H9 (cell line): Measurements from ENCODE around the gene SPC24. TPM values are rescaled to one million over a fixed set of nuclear protein-coding genes. Genes with fewer than 3 reads are reported as not detected.

Experiments
- DNase-seq: peaks from one replicate; pipeline ENCODE4 v3.0.0-alpha.2; 2017
- H2AFZ ChIP-seq: one replicate; pipeline ENCODE4 v1.6.1; 2013; ENCODE audit warnings: mild to moderate bottlenecking, low read length, control low read depth, moderate library complexity
- H2AK5ac ChIP-seq: 2 replicates; pipeline ENCODE4 v1.6.1; 2013; ENCODE audit warnings: low read length, control low read depth, mixed read lengths; ENCODE audit not compliant: insufficient read length
- H2BK120ac ChIP-seq: one replicate; pipeline ENCODE4 v1.6.1; 2013; ENCODE audit warnings: low read depth, mild to moderate bottlenecking, low read length, control low read depth, inconsistent platforms; ENCODE audit not compliant: poor library complexity, severe bottlenecking
- H2BK12ac ChIP-seq: 2 replicates; pipeline ENCODE4 v1.6.1; 2013; ENCODE audit warnings: low read length, control low read depth, mixed read lengths, low read depth; ENCODE audit not compliant: insufficient read length
- H2BK15ac ChIP-seq: 2 replicates; pipeline ENCODE4 v1.6.1; 2013; ENCODE audit warnings: low read depth, low read length, control low read depth
- H2BK20ac ChIP-seq: one replicate; pipeline ENCODE4 v1.6.1; 2013; ENCODE audit warnings: low read depth, mild to moderate bottlenecking, low read length, control low read depth, inconsistent platforms; ENCODE audit not compliant: poor library complexity, severe bottlenecking
- H2BK5ac ChIP-seq: 2 replicates; pipeline ENCODE4 v1.6.1; 2013; ENCODE audit warnings: low read length, control low read depth, mixed read lengths; ENCODE audit not compliant: insufficient read length
- H3K14ac ChIP-seq: 2 replicates; pipeline ENCODE4 v1.6.1; 2013; ENCODE audit warnings: low read length, control low read depth; ENCODE audit not compliant: insufficient read depth
- H3K18ac ChIP-seq: 2 replicates; pipeline ENCODE4 v1.6.1; 2013; ENCODE audit warnings: low read depth, mild to moderate bottlenecking, mixed read lengths, low read length, control low read depth; ENCODE audit not compliant: insufficient read length
- H3K23ac ChIP-seq: 2 replicates; pipeline ENCODE4 v1.6.1; 2013; ENCODE audit warnings: low read length, control low read depth, mixed read lengths, low read depth; ENCODE audit not compliant: insufficient read length
- H3K23me2 ChIP-seq: 2 replicates; pipeline ENCODE4 v1.6.1; 2013; ENCODE audit warnings: low read depth, mild to moderate bottlenecking, mixed read lengths, low read length, control low read depth; ENCODE audit not compliant: insufficient read length, poor library complexity, severe bottlenecking
- H3K27ac ChIP-seq: 2 replicates; pipeline ENCODE4 v1.5.1; 2013; ENCODE audit warnings: low read length, control low read depth, mixed read lengths, low read depth; ENCODE audit not compliant: insufficient read length
- H3K27me3 ChIP-seq: 2 replicates; pipeline ENCODE4 v1.6.1; 2013; ENCODE audit warnings: low read length, control low read depth, inconsistent platforms; ENCODE audit not compliant: insufficient read depth
- H3K4ac ChIP-seq: 2 replicates; pipeline ENCODE4 v1.6.1; 2013; ENCODE audit warnings: low read depth, mild to moderate bottlenecking, control low read depth, inconsistent platforms, low read length, moderate library complexity
- H3K4me1 ChIP-seq: 2 replicates; pipeline ENCODE4 v1.6.1; 2013; ENCODE audit warnings: low read length, control low read depth, inconsistent platforms; ENCODE audit not compliant: insufficient read depth
- H3K4me2 ChIP-seq: 2 replicates; pipeline ENCODE4 v1.6.1; 2013; ENCODE audit warnings: low read length, control low read depth, mixed read lengths; ENCODE audit not compliant: insufficient read length, insufficient read depth
- H3K56ac ChIP-seq: 2 replicates; pipeline ENCODE4 v1.6.1; 2013; ENCODE audit warnings: low read depth, mild to moderate bottlenecking, mixed read lengths, low read length, control low read depth; ENCODE audit not compliant: insufficient read length
- H3K79me1 ChIP-seq: 2 replicates; pipeline ENCODE4 v1.6.1; 2013; ENCODE audit warnings: low read depth, mild to moderate bottlenecking, moderate library complexity, low read length, control low read depth, inconsistent platforms; ENCODE audit not compliant: insufficient read depth, poor library complexity, severe bottlenecking
- H3K79me2 ChIP-seq: 2 replicates; pipeline ENCODE4 v1.6.1; 2013; ENCODE audit warnings: low read length, control low read depth, inconsistent platforms; ENCODE audit not compliant: insufficient read depth
- H3K9ac ChIP-seq: 2 replicates; pipeline ENCODE4 v1.6.1; 2013; ENCODE audit warnings: low read length, control low read depth, mixed read lengths; ENCODE audit not compliant: insufficient read length; ENCODE audit errors: extremely low read depth
- H3K9me3 ChIP-seq: one replicate; pipeline ENCODE4 v1.6.1; 2013; ENCODE audit warnings: low read depth, low read length, inconsistent platforms; ENCODE audit not compliant: control insufficient read depth
- H3T11ph ChIP-seq: one replicate; pipeline ENCODE4 v1.6.1; 2013; ENCODE audit warnings: mild to moderate bottlenecking, low read length, control low read depth, inconsistent platforms
- H4K20me1 ChIP-seq: one replicate; pipeline ENCODE4 v1.6.1; 2013; ENCODE audit not compliant: control insufficient read depth, insufficient read length, insufficient read depth
- H4K5ac ChIP-seq: 2 replicates; pipeline ENCODE4 v1.6.1; 2013; ENCODE audit warnings: low read depth, mild to moderate bottlenecking, mixed read lengths, low read length, control low read depth; ENCODE audit not compliant: insufficient read length
- H4K8ac ChIP-seq: replicated peaks from 2 replicates; pipeline ENCODE4 v1.6.1; 2013; ENCODE audit warnings: low read length, control low read depth, mixed read lengths, low read depth; ENCODE audit not compliant: insufficient read length
- H4K91ac ChIP-seq: 2 replicates; pipeline ENCODE4 v1.6.1; 2013; ENCODE audit warnings: low read depth, mild to moderate bottlenecking, moderate library complexity, mixed read lengths, low read length, control low read depth; ENCODE audit not compliant: insufficient read length
- H3K27ac Mint-ChIP-seq, 3 experiments: 2 replicates in 2 of 3; 3 replicates in 1 of 3; pipeline ENCODE4 v1.8.0; 2020 to 2021; ENCODE audit warnings: mixed read lengths in 3 of 3, mild to moderate bottlenecking in 1 of 3, moderate library complexity in 1 of 3
- H3K27me3 Mint-ChIP-seq: 2 replicates; pipeline ENCODE4 v1.8.0; 2021; ENCODE audit warnings: low read depth, mild to moderate bottlenecking, moderate library complexity, mixed read lengths
- H3K36me3 Mint-ChIP-seq, 3 experiments: 2 replicates in 2 of 3; 3 replicates in 1 of 3; pipeline ENCODE4 v1.8.0; 2020 to 2021; ENCODE audit warnings: low read depth in 3 of 3, mixed read lengths in 3 of 3; ENCODE audit not compliant: insufficient read depth in 1 of 3
- H3K4me1 Mint-ChIP-seq, 2 experiments: 2 replicates each; pipeline ENCODE4 v1.8.0; 2020; ENCODE audit warnings: mixed read lengths in 2 of 2
- H3K4me3 Mint-ChIP-seq, 2 experiments: 2 replicates in 1 of 2; 3 replicates in 1 of 2; pipeline ENCODE4 v1.8.0; 2020 to 2021; ENCODE audit warnings: mild to moderate bottlenecking in 2 of 2, mixed read lengths in 2 of 2, moderate library complexity in 1 of 2
- H3K9me3 Mint-ChIP-seq, 2 experiments: 2 replicates in 1 of 2; 3 replicates in 1 of 2; pipeline ENCODE4 v1.8.0; 2020; ENCODE audit warnings: mild to moderate bottlenecking in 2 of 2, mixed read lengths in 2 of 2, moderate library complexity in 1 of 2
- CTCF ChIP-seq: fragments of 200-600 bp; sonication (generic); conservative IDR thresholded peaks from 3 replicates; pipeline ENCODE4 v1.8.0; 2021; ENCODE audit warnings: antibody characterized with exemption, mild to moderate bottlenecking
- WGBS: extraction: QIAGEN DNeasy Blood & Tissue Kit; methylation state at CpG from one replicate; pipeline ENCODE4 v1.1.7; 2013; ENCODE audit warnings: missing lambda C conversion rate, low lambda C conversion rate, mixed read lengths; ENCODE audit not compliant: insufficient read length; ENCODE audit errors: extremely low coverage; 5-methylcytosine and 5-hydroxymethylcytosine counted together
- total RNA-seq: library from RNA; stranded (reverse); gene quantifications from 2 replicates; pipeline ENCODE4 v1.2.1, GENCODE V29; 2021

Gene SPC24
- total RNA-seq, 1 experiment from 2014 or later, result 51.5 TPM

DNA sequence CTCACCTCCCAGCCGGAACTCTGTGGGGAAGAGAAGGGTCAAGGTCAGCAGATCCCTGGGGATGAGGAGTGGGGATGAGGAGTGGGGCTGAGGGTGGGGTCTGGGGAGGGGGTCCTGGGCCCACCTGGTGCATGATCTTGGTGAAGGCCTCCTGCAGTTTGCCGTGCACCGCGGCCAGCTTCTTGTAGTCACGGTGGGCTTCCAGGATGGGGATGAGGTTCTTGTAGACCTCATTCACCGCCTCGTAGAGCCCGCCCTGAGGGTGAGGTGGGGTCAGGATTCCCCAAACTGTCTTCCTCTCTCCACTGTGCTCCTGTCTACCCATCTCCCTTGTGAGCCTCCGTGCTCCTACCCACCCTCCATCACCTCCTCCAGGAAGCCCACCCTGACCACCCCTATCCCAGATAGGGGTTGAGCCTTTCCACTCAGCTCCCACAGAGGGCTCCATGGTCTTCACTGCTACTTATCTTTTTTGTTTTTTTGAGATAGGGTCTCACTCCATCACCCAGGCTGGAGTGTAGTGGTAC, 48.6 kb upstream of the SPC24 start:
- DNase-seq, result no peak
- no CpG with 5 or more reads among the region's 9 CpGs for WGBS
- H2BK15ac ChIP-seq, result no peak overlapping the region
- H3K4me1 ChIP-seq, result no peaks in the 10 kb centered on the region
- no peak for TF ChIP-seq CTCF
- no peaks in the 10 kb centered on the region for H4K20me1 ChIP-seq
- no peak overlapping the region for H4K8ac ChIP-seq
- H3K56ac ChIP-seq, result no peak overlapping the region
- no peak overlapping the region for H3K18ac ChIP-seq
- no peaks in the 10 kb centered on the region for H3K27me3 ChIP-seq
- no peak overlapping the region for H3K4me2 ChIP-seq
- Mint-ChIP-seq H3K27ac (no peak overlapping the region), H3K4me3 (peak overlapping the region in 1 of 2 experiments; percentile 48; a peak in 1 of 5 replicates), H3K36me3 (peaks cover 0 to 42% (median 23%) of the 10 kb centered on the region in 3 experiments; a peak in 5 of 7 replicates), H3K9me3 (no peaks in the 10 kb centered on the region), H3K27me3 (no peaks in the 10 kb centered on the region), H3K4me1 (peaks cover 3 to 7% of the 10 kb centered on the region in 2 experiments; a peak in 3 of 4 replicates)
- H2AK5ac ChIP-seq, result no peak overlapping the region
- H3K23ac ChIP-seq, result no peak overlapping the region
- H3K79me1 ChIP-seq, result no peaks in the 10 kb centered on the region
- no peak overlapping the region for H3K27ac ChIP-seq
- H4K91ac ChIP-seq, result no peak overlapping the region
- H3K14ac ChIP-seq, result no peak overlapping the region
- no peak overlapping the region for H2AFZ ChIP-seq
- H3K9me3 ChIP-seq, result no peaks in the 10 kb centered on the region
- H3K23me2 ChIP-seq, result no peaks in the 10 kb centered on the region
- no peak overlapping the region for H4K5ac ChIP-seq
- H3K4ac ChIP-seq, result no peak overlapping the region
- no peak overlapping the region for H3T11ph ChIP-seq
- H2BK12ac ChIP-seq, result no peak overlapping the region
- H2BK20ac ChIP-seq, result no peak overlapping the region
- no peak overlapping the region for H2BK120ac ChIP-seq
- no peak overlapping the region for H2BK5ac ChIP-seq
- H3K9ac ChIP-seq, result no peak overlapping the region
- H3K79me2 ChIP-seq, result no peaks in the 10 kb centered on the region
